ENCODE data around the gene TRIM61. TPM values are rescaled to one million over a fixed set of nuclear protein-coding genes. Genes with fewer than 3 reads are reported as not detected.

The TRIM61 gene
- total RNA-seq, 2 donors from 2014 or later = 0.23 to 1.3 TPM

- WGBS = 8% methylated on average over 44 of the region's 46 CpGs
- no peaks in the 10 kb centered on the region for H3K9me3 ChIP-seq
- no peaks in the 10 kb centered on the region for H3K27me3 ChIP-seq (replicated peaks; ENCODE audit: insufficient read depth)
- TF ChIP-seq CTCF (IDR thresholded peaks at IDR 0.05) (peak in 1 of 4 experiments; percentile 5), POLR2A (IDR thresholded peaks at IDR 0.05) (no peak), POLR2AphosphoS5 (IDR thresholded peaks at IDR 0.05) (peak; percentile 76)
- intact Hi-C loops (cut with DNase I) = no loop called here
- H3K27ac ChIP-seq = peak overlapping the region; percentile 35 to 53
- peak overlapping the region; percentile 56 to 70 for H3K4me3 ChIP-seq
- H3K4me1 ChIP-seq (replicated peaks) = no peaks in the 10 kb centered on the region
- H3K36me3 ChIP-seq = no peaks in the 10 kb centered on the region
- DNase-seq (ENCODE audit: low spot score) = peak; percentile 81
Observed at GRCh38 chr4:164956766-164957643, 20.5 kb downstream of the TRIM61 start.

GRCh38 chr4:164955107-164955805 lies 22.2 kb downstream of the TRIM61 start:
- Histone ChIP-seq H3K9me3 (no peaks in the 10 kb centered on the region), H3K4me1 (replicated peaks) (no peaks in the 10 kb centered on the region), H3K27me3 (replicated peaks; ENCODE audit: insufficient read depth) (no peaks in the 10 kb centered on the region), H3K4me3 (no peak overlapping the region), H3K27ac (no peak overlapping the region), H3K36me3 (no peaks in the 10 kb centered on the region)
- no peak for DNase-seq (ENCODE audit: low spot score)
- intact Hi-C loops (cut with DNase I) = no loop called here
- TF ChIP-seq POLR2A (IDR thresholded peaks at IDR 0.05) = no peak
- no peak for TF ChIP-seq CTCF (IDR thresholded peaks at IDR 0.05)
- no peak for TF ChIP-seq POLR2AphosphoS5 (IDR thresholded peaks at IDR 0.05)
- WGBS = 98% methylated on average over 4 of the region's 4 CpGs

GRCh38 chr4:164952551-164952950 lies 24.9 kb downstream of the TRIM61 start:
- Histone ChIP-seq H3K4me1 (replicated peaks) (no peaks in the 10 kb centered on the region), H3K27me3 (replicated peaks; ENCODE audit: insufficient read depth) (no peaks in the 10 kb centered on the region), H3K9me3 (no peaks in the 10 kb centered on the region), H3K27ac (no peak overlapping the region), H3K4me3 (no peak overlapping the region), H3K36me3 (no peaks in the 10 kb centered on the region)
- WGBS = 52% methylated on average over 3 of the region's 3 CpGs
- TF ChIP-seq CTCF (IDR thresholded peaks at IDR 0.05) = no peak
- no peak for TF ChIP-seq POLR2AphosphoS5 (IDR thresholded peaks at IDR 0.05)
- no peak for TF ChIP-seq POLR2A (IDR thresholded peaks at IDR 0.05)
- intact Hi-C loops (cut with DNase I) = no loop called here
- no peak for DNase-seq (ENCODE audit: low spot score)

- Histone ChIP-seq H3K36me3 (no peaks in the 10 kb centered on the region), H3K4me3 (no peak overlapping the region), H3K9me3 (no peaks in the 10 kb centered on the region), H3K4me1 (replicated peaks) (no peaks in the 10 kb centered on the region), H3K27ac (no peak overlapping the region), H3K27me3 (replicated peaks; ENCODE audit: insufficient read depth) (no peaks in the 10 kb centered on the region)
- intact Hi-C loops (cut with DNase I) = no loop called here
- peak; percentile 28 for DNase-seq (ENCODE audit: low spot score)
- 14% methylated on average over 1 of the region's 1 CpG for WGBS
- no peak for TF ChIP-seq POLR2A (IDR thresholded peaks at IDR 0.05)
- TF ChIP-seq POLR2AphosphoS5 (IDR thresholded peaks at IDR 0.05) = no peak
- TF ChIP-seq CTCF (IDR thresholded peaks at IDR 0.05) = no peak
Observed at GRCh38 chr4:164949448-164950143, 27.9 kb downstream of the TRIM61 start.

Measured in prostate gland (tissue), 2 donors.